ENCODE results near the gene KRABD2.
A peak's percentile ranks its signal among the peaks of the same experiment; 100 is the strongest.

KRABD2 gene

DNA sequence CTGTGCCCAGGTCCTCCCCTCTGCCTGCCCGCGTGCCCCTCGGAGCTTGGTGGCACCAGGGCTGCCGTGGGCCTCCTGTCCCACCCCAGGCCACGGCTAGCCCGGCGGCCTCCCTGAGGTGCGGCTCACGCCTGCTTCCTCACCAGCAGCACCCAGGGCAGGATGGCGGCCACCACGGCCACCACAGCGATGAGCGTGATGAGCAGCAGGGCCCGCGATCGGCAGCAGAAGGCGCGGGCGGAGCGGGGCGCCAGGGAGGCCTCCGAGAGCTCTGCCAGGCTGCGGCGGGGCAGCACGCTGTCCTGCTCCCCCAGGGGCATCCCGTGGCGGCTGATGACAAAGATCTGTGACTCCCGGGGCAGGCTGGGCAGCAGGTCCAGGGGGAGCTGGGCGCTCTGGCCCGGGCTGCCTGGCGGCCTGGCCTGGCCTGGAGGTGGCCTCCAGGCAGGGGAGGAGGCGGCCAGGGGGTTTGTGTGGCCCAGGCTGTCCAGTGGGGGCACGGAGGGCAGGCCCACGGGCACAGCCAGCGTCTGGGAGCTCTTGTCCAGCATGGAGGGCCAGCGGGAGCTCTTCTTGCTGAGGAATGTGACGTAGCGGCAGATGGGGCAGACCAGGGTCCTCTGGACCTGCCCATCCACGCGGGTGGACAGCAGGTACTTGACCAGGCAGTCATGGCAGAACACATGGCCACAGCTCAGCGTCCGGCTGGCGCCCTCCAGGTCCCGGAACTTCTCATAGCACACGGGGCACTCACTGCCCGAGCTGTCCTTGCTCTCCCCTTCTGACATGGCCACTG, 16.4 kb upstream of the KRABD2 start:
- Histone ChIP-seq H3K79me2 (ENCODE audit: control insufficient read depth, insufficient read depth, low read length, unreplicated experiment) (no peaks in the 10 kb centered on the region), H3K27me3 (ENCODE audit: insufficient read depth, low read length) (peaks cover 34% of the 10 kb centered on the region), H2AFZ (ENCODE audit: low read length, unreplicated experiment) (no peak overlapping the region), H3K4me1 (ENCODE audit: control insufficient read depth, insufficient read depth, low read length, unreplicated experiment) (peaks cover 5% of the 10 kb centered on the region), H3K27ac (ENCODE audit: low read depth, low read length) (no peak overlapping the region), H3K4me3 (ENCODE audit: low read depth, low read length) (no peak overlapping the region), H3K36me3 (ENCODE audit: insufficient read depth, low read length) (no peaks in the 10 kb centered on the region)

DNA sequence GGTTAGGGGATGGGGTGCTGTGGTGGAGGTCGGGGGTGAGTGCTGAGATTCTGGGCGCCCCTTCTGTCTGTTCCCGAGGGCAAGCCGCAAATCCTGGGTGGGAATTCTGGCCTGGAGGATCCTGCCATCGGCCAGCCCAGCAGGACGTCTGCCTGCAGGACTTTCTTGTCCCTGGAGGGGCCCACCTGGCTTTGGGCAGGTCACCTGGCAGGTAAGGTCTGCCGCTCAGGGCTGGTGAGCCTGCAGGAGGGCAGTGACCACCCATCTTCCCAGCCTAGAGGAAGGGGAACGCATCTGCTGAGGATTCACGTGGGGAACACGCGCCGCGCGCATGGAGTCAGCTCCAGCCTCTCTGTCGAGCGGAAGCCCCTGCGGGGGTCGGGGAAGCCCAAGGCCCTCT, 15.8 kb upstream of the KRABD2 start:
- Histone ChIP-seq H3K36me3 (ENCODE audit: insufficient read depth, low read length) (no peaks in the 10 kb centered on the region), H3K79me2 (ENCODE audit: control insufficient read depth, insufficient read depth, low read length, unreplicated experiment) (no peaks in the 10 kb centered on the region), H3K27ac (ENCODE audit: low read depth, low read length) (no peak overlapping the region), H3K4me1 (ENCODE audit: control insufficient read depth, insufficient read depth, low read length, unreplicated experiment) (peaks cover 5% of the 10 kb centered on the region), H3K4me3 (ENCODE audit: low read depth, low read length) (no peak overlapping the region), H3K27me3 (ENCODE audit: insufficient read depth, low read length) (peaks cover 29% of the 10 kb centered on the region), H2AFZ (ENCODE audit: low read length, unreplicated experiment) (no peak overlapping the region)

DNA sequence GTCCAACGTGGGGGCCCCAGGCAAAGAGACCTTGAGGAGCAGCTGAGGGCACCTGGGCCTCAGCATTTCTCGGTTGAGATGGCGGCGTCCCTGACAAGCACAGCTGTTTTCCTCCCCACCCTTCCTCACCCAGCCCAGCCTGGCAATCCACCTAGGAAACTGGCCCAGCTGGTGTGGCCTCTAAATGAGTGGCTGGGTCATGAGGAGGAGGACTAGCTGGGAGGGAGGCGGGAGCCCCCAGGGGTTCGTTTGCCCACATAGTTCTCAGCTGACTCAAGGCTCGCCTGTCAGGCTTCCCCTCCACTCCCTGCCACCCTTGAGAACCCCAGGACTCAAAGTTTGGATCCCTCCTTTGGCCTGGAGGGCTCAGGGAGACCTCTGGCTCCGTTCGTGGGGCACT, 15.2 kb upstream of the KRABD2 start:
- Histone ChIP-seq H3K79me2 (ENCODE audit: control insufficient read depth, insufficient read depth, low read length, unreplicated experiment) (no peaks in the 10 kb centered on the region), H3K27ac (ENCODE audit: low read depth, low read length) (no peak overlapping the region), H3K36me3 (ENCODE audit: insufficient read depth, low read length) (no peaks in the 10 kb centered on the region), H3K4me3 (ENCODE audit: low read depth, low read length) (no peak overlapping the region), H3K4me1 (ENCODE audit: control insufficient read depth, insufficient read depth, low read length, unreplicated experiment) (peaks cover 5% of the 10 kb centered on the region), H3K27me3 (ENCODE audit: insufficient read depth, low read length) (peaks cover 23% of the 10 kb centered on the region), H2AFZ (ENCODE audit: low read length, unreplicated experiment) (no peak overlapping the region)

DNA sequence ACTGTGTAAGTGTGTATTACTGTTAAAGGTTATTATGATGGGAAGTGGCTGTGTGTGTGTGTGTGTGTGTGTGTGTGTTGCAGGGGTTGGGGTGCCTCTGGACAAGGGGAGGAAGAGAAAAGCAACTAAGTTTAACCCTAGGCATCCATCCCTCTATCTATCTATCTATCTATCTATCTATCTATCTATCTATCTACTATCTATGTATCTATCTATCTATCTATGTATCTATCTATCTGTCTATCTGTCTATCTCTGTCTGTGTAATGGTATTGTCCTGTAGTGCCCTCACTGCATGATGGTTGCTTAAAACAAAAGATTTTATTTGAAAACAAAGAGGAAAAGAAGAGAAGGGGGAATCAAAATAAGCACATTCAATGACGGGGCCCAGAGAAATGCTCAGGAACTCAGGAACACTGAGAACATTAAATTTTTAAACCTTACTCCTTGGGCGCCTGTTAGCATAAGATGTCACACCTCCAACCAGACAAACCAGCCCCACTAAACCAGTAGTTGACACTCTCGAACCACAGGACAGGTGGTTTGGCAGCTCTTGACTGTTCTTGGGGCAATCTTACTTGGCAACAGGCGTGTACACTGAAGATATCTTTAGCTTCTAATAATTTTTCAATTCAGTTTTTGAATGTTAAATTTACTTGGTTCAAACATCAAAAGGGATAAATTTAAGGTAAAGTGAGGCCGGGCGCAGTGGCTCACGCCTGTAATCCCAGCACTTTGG, 11.6 kb upstream of the KRABD2 start:
- H3K27me3 ChIP-seq (ENCODE audit: insufficient read depth, low read length) = no peaks in the 10 kb centered on the region
- H3K79me2 ChIP-seq (ENCODE audit: control insufficient read depth, insufficient read depth, low read length, unreplicated experiment) = no peaks in the 10 kb centered on the region
- no peak overlapping the region for H3K27ac ChIP-seq (ENCODE audit: low read depth, low read length)
- no peaks in the 10 kb centered on the region for H3K36me3 ChIP-seq (ENCODE audit: insufficient read depth, low read length)
- H3K4me3 ChIP-seq (ENCODE audit: low read depth, low read length) = no peak overlapping the region
- H3K4me1 ChIP-seq (ENCODE audit: control insufficient read depth, insufficient read depth, low read length, unreplicated experiment) = peaks cover 14% of the 10 kb centered on the region
- H2AFZ ChIP-seq (ENCODE audit: low read length, unreplicated experiment) = no peak overlapping the region

DNA sequence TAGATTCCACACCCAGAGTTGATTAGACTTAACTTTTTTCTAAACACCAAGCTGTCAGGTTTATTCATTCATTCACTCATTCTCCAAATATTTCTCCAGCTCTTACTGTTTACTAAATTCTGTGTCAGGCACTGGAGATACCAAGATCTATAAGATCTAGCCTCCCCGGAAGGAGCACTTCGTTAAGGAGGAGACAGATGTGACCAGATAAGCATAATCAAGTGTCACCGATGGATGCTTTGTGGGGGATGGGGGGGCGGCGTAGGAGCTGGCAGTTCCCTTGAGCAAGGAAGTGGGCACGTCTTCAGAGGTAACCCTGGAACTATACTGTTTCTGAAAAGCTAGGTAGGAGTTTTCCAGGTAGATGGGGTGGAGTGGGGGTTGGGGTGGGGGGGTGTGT, 10.3 kb upstream of the KRABD2 start:
- peaks cover 12% of the 10 kb centered on the region for H3K79me2 ChIP-seq (ENCODE audit: control insufficient read depth, insufficient read depth, low read length, unreplicated experiment)
- H3K27me3 ChIP-seq (ENCODE audit: insufficient read depth, low read length) = no peaks in the 10 kb centered on the region
- no peak overlapping the region for H3K4me3 ChIP-seq (ENCODE audit: low read depth, low read length)
- H3K4me1 ChIP-seq (ENCODE audit: control insufficient read depth, insufficient read depth, low read length, unreplicated experiment) = peaks cover 14% of the 10 kb centered on the region
- no peak overlapping the region for H3K27ac ChIP-seq (ENCODE audit: low read depth, low read length)
- no peak overlapping the region for H2AFZ ChIP-seq (ENCODE audit: low read length, unreplicated experiment)
- 0 out of 2 replicates have a peak, but pooled peaks cover 4% of the 10 kb centered on the region for H3K36me3 ChIP-seq (ENCODE audit: insufficient read depth, low read length)

DNA sequence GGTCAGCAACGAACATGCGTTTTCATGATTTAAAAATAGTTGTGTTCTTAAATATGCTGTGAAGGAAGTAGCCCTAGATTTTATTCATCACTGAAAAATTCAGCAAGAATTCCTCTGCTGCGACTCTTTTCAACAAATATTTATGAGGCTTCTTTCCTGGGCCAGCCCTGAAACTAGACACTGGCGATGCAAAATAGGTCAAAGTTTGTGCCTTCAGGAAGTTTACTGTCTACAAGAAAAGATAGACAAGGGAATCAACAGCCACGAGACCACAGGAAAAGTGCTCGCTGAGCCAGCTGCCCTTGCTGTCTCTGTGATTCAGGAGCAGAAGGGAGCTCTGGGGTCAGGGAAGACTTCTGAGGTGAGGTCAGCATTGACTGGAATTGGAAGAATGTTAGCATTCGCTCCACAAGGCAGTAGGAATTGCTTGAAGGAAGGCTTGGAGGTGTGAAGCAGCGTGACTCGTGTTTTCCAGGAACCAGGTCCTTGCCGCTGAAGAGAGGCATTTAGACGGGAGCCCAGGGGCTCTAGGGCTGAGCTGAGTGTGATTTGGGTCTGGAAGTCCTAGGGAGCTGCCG, 8.4 kb upstream of the KRABD2 start:
- peak overlapping the region; percentile 94 for H3K4me3 ChIP-seq (ENCODE audit: low read depth, low read length)
- H3K4me1 ChIP-seq (ENCODE audit: control insufficient read depth, insufficient read depth, low read length, unreplicated experiment) = peaks cover 31% of the 10 kb centered on the region
- H3K27ac ChIP-seq (ENCODE audit: low read depth, low read length) = peak overlapping the region; percentile 76
- no peak overlapping the region for H2AFZ ChIP-seq (ENCODE audit: low read length, unreplicated experiment)
- peaks cover 21% of the 10 kb centered on the region for H3K36me3 ChIP-seq (ENCODE audit: insufficient read depth, low read length)
- no peaks in the 10 kb centered on the region for H3K27me3 ChIP-seq (ENCODE audit: insufficient read depth, low read length)
- H3K79me2 ChIP-seq (ENCODE audit: control insufficient read depth, insufficient read depth, low read length, unreplicated experiment) = peaks cover 31% of the 10 kb centered on the region

DNA sequence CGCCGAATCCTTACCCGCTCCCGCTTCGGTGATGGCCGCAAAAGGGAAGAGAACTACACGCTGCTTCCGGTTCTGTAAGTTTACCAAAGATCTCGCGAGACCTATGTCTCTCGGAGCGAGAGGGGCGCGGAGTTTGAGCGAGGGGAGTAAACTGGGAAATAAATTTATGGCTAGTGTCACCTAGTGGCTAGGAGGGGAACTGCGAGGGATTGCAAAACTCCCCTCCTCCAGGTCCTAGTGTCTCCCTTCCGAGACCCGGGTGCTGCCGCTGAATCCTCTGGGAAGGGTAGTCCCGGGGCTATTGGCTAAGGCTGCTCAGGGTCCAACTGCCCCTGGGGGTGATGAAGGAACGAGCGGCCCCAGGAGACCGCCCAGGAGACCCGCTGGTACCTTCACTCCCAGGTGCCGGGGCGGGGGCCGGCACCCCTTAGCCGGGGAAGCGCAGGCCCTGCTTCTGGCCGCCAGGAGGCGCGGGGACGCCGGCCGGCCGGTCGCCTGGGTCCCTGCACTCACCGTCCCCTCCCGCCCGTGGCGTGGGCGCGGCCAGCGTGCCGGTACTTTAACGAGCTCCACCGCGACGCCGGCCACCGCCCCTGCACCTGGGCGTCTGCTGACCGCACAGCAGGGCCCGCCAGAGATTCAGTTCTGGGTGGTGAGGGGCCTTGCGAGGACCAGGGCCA, 6.8 kb upstream of the KRABD2 start, which contains the start of gene RPL26:
Gene RPL26 (minus strand): TSS at position 51 of the 680 bp plus-strand sequence. CDS start 883 bp downstream, outside the sequence.
- H3K4me1 ChIP-seq (ENCODE audit: control insufficient read depth, insufficient read depth, low read length, unreplicated experiment) = peaks cover 32% of the 10 kb centered on the region
- H3K4me3 ChIP-seq (ENCODE audit: low read depth, low read length) = peak within 1 kb of the TSS; percentile 94
- H3K79me2 ChIP-seq (ENCODE audit: control insufficient read depth, insufficient read depth, low read length, unreplicated experiment) = peaks cover 45% of the 10 kb centered on the region

DNA sequence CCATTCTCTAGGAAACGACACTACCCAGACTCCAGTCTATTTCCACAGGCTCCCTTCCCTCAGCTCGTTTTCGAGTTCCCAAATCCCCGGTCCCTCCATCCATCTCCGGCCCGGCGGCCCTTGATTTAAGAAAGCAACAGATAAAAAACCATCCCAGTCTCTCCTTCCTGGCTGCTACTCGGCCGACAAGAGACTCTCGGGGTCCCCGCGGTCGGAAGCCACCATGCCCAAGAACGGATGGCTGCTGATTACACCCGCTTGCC, 6.3 kb upstream of the KRABD2 start:
- Histone ChIP-seq H3K4me3 (ENCODE audit: low read depth, low read length) (peak overlapping the region; percentile 94), H3K27ac (ENCODE audit: low read depth, low read length) (peak overlapping the region; percentile 72), H3K27me3 (ENCODE audit: insufficient read depth, low read length) (no peaks in the 10 kb centered on the region), H2AFZ (ENCODE audit: low read length, unreplicated experiment) (no peak overlapping the region), H3K79me2 (ENCODE audit: control insufficient read depth, insufficient read depth, low read length, unreplicated experiment) (peaks cover 45% of the 10 kb centered on the region), H3K4me1 (ENCODE audit: control insufficient read depth, insufficient read depth, low read length, unreplicated experiment) (peaks cover 32% of the 10 kb centered on the region), H3K36me3 (ENCODE audit: insufficient read depth, low read length) (peaks cover 32% of the 10 kb centered on the region)

More for the DNA sequence above, 6.8 kb upstream of the KRABD2 start, which contains the start of gene RPL26:
- peak within 1 kb of the TSS; percentile 87 for H2AFZ ChIP-seq (ENCODE audit: low read length, unreplicated experiment)
- peak within 1 kb of the TSS; percentile 72 for H3K27ac ChIP-seq (ENCODE audit: low read depth, low read length)
- H3K36me3 ChIP-seq (ENCODE audit: insufficient read depth, low read length) = peaks cover 32% of the 10 kb centered on the region
- no peaks in the 10 kb centered on the region for H3K27me3 ChIP-seq (ENCODE audit: insufficient read depth, low read length)

DNA sequence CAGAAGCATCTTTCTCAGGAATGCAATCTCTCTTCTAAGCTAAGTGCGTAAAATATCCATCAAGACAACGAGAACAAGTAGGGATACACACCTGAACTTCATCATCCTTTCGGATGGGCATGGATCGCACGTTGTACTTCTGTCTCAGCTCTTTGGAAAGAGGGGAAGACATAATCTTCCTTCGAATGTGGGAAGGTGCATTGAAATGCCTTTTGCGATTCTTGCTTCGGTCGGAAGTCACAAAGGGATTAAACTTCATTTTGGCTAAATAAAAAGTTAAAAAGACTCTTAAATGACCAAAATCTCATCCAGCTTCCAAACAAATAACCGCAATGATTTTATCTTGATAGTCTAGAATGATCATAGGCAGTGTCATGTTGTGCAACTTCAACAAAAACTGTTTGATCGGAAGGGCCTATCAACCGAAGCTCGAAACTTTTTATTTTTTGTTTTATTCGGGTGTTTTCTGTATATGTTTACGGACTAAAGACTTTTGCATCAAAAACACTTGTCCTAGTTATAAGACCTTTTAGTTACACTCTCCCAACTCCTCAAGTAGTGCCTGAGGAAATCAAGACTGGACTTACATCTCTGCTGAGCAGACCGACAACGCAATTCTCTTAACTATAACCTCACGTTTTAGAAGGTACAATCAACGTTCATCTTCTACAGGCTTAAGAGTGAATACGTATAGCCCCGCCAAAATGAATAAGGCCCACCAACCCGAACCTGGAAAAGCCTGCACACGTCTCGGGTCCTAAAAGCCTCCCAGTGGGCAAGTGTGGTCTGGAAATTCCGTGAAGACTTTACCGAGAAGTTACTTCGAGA, 5.8 kb upstream of the KRABD2 start:
- H3K79me2 ChIP-seq (ENCODE audit: control insufficient read depth, insufficient read depth, low read length, unreplicated experiment) = peaks cover 45% of the 10 kb centered on the region
- no peaks in the 10 kb centered on the region for H3K27me3 ChIP-seq (ENCODE audit: insufficient read depth, low read length)
- peaks cover 32% of the 10 kb centered on the region for H3K4me1 ChIP-seq (ENCODE audit: control insufficient read depth, insufficient read depth, low read length, unreplicated experiment)
- no peak overlapping the region for H2AFZ ChIP-seq (ENCODE audit: low read length, unreplicated experiment)
- H3K27ac ChIP-seq (ENCODE audit: low read depth, low read length) = peak overlapping the region; percentile 72
- H3K36me3 ChIP-seq (ENCODE audit: insufficient read depth, low read length) = peaks cover 32% of the 10 kb centered on the region
- peak overlapping the region; percentile 94 for H3K4me3 ChIP-seq (ENCODE audit: low read depth, low read length)

DNA sequence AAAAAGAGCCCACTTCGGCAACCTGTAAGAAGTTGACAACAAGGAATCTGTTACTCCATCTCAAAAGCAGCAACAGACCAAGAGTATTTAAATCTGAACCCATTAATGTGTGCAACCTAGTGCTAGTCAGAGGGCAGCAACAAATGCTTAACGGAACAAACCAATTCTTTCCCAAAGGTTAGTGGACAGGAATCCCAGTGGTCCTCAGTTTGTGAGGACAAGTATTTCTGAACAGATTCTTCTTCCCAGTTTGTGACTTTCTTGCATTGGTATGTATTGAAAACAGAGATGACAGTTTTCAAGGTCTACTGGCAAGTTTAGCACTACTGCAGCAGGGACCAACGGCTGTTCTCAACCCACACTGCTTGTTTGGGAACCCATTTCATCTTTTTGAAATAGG, 3.5 kb upstream of the KRABD2 start:
- peaks cover 34% of the 10 kb centered on the region for H3K4me1 ChIP-seq (ENCODE audit: control insufficient read depth, insufficient read depth, low read length, unreplicated experiment)

More for the DNA sequence above, 3.5 kb upstream of the KRABD2 start:
- peaks cover 32% of the 10 kb centered on the region for H3K36me3 ChIP-seq (ENCODE audit: insufficient read depth, low read length)
- H2AFZ ChIP-seq (ENCODE audit: low read length, unreplicated experiment) = no peak overlapping the region
- H3K27ac ChIP-seq (ENCODE audit: low read depth, low read length) = no peak overlapping the region
- H3K4me3 ChIP-seq (ENCODE audit: low read depth, low read length) = peak overlapping the region; percentile 94
- H3K79me2 ChIP-seq (ENCODE audit: control insufficient read depth, insufficient read depth, low read length, unreplicated experiment) = peaks cover 45% of the 10 kb centered on the region
- no peaks in the 10 kb centered on the region for H3K27me3 ChIP-seq (ENCODE audit: insufficient read depth, low read length)

Data from ACC112 (cell line).